GM12891 (cell line): ENCODE data around the gene TMEM169.

Source experiments
- DNase-seq: peaks from one replicate; pipeline ENCODE4 v3.0.0; 2011; ENCODE audit warnings: low spot score; ENCODE audit not compliant: insufficient read length
- FAIRE-seq: peaks from 2 replicates; lab custom pipeline; 2011; peaks lifted over from hg19 to GRCh38; lab: Jason Lieb, UNC
- PAX5 ChIP-seq: IDR thresholded peaks from 2 replicates; pipeline ENCODE4 v1.6.1; 2011; ENCODE audit warnings: low read length, moderate library complexity, mild to moderate bottlenecking; ENCODE audit not compliant: insufficient read depth, severe bottlenecking
- POLR2A ChIP-seq: IDR thresholded peaks from 2 replicates; pipeline ENCODE4 v1.6.1; 2011; ENCODE audit warnings: low read depth, low read length, control low read depth
- POLR2AphosphoS5 ChIP-seq: IDR thresholded peaks from 2 replicates; pipeline ENCODE4 v1.6.1; 2011; ENCODE audit warnings: low read depth, low read length, control low read depth
- POU2F2 ChIP-seq: IDR thresholded peaks from 2 replicates; pipeline ENCODE4 v1.6.1; 2011; ENCODE audit warnings: low read depth, mild to moderate bottlenecking, control low read depth, low read length, moderate library complexity
- SPI1 ChIP-seq: IDR thresholded peaks from 2 replicates; pipeline ENCODE4 v1.6.1; 2011; ENCODE audit warnings: low read depth, low read length, control low read depth
- TAF1 ChIP-seq: IDR thresholded peaks from 2 replicates; pipeline ENCODE4 v1.6.1; 2011; ENCODE audit warnings: low read depth, low read length, control low read depth

Gene TMEM169

GRCh38 chr2:216081012-216081411, 707 bp upstream of the TMEM169 start:
- no peak for DNase-seq
- FAIRE-seq, result no peak
- TF ChIP-seq SPI1 (no peak), POLR2A (no peak), PAX5 (no peak), POLR2AphosphoS5 (no peak), TAF1 (no peak), POU2F2 (no peak)

- DNase-seq (no peak), FAIRE-seq (peak; percentile 40)
- no peak for TF ChIP-seq POU2F2
- no peak for TF ChIP-seq SPI1
- TF ChIP-seq PAX5, result no peak
- TF ChIP-seq POLR2AphosphoS5, result no peak
- TF ChIP-seq TAF1, result no peak
- no peak for TF ChIP-seq POLR2A
These were observed 495 bp downstream of the TMEM169 start for GRCh38 chr2:216082117-216082711.

GRCh38 chr2:216082805-216083204, 1.1 kb downstream of the TMEM169 start:
- peak; percentile 59 for FAIRE-seq
- no peak for DNase-seq
- TF ChIP-seq POLR2A (no peak), SPI1 (0 out of 2 replicates have a peak, but pooled peaks have one; percentile 29)

- TF ChIP-seq POLR2A (no peak), POU2F2 (no peak), PAX5 (no peak), SPI1 (no peak), TAF1 (no peak), POLR2AphosphoS5 (no peak)
- no peak for DNase-seq
- FAIRE-seq, result no peak
These were observed 2.0 kb downstream of the TMEM169 start for GRCh38 chr2:216083464-216084281.

GRCh38 chr2:216084547-216084946, 2.8 kb downstream of the TMEM169 start:
- TF ChIP-seq POU2F2 (no peak), POLR2A (no peak), PAX5 (no peak), POLR2AphosphoS5 (no peak), SPI1 (no peak), TAF1 (no peak)
- FAIRE-seq (no peak), DNase-seq (no peak)

- no peak for TF ChIP-seq SPI1
- TF ChIP-seq POU2F2, result no peak
- no peak for TF ChIP-seq POLR2A
- no peak for TF ChIP-seq TAF1
- no peak for TF ChIP-seq POLR2AphosphoS5
- FAIRE-seq (no peak), DNase-seq (no peak)
These were observed 4.6 kb downstream of the TMEM169 start for GRCh38 chr2:216086207-216086893.

GRCh38 chr2:216090369-216090786, 8.7 kb downstream of the TMEM169 start:
- FAIRE-seq (peak; percentile 81), DNase-seq (no peak)
- TF ChIP-seq TAF1 (no peak), PAX5 (no peak), POLR2AphosphoS5 (no peak), POU2F2 (no peak)

- TF ChIP-seq POLR2A, result no peak
- TF ChIP-seq POLR2AphosphoS5, result no peak
- no peak for TF ChIP-seq TAF1
- no peak for TF ChIP-seq PAX5
- TF ChIP-seq POU2F2, result no peak
- TF ChIP-seq SPI1, result no peak
- no peak for DNase-seq
- peak; percentile 23 for FAIRE-seq
These were observed 10.9 kb downstream of the TMEM169 start for GRCh38 chr2:216092646-216093045.

GRCh38 chr2:216094701-216095100, 13.0 kb downstream of the TMEM169 start:
- no peak for FAIRE-seq
- no peak for DNase-seq
- TF ChIP-seq POLR2A (no peak), POLR2AphosphoS5 (no peak), PAX5 (no peak), TAF1 (no peak), POU2F2 (no peak), SPI1 (no peak)
